Fibroblast of peridontal ligament (primary cell): Measurements from ENCODE around the gene TBX21.

Experiments
- DNase-seq: peaks from one replicate; pipeline ENCODE4 v3.0.0-alpha.2; 2010; ENCODE audit errors: extremely low read depth

TBX21 gene

DNA sequence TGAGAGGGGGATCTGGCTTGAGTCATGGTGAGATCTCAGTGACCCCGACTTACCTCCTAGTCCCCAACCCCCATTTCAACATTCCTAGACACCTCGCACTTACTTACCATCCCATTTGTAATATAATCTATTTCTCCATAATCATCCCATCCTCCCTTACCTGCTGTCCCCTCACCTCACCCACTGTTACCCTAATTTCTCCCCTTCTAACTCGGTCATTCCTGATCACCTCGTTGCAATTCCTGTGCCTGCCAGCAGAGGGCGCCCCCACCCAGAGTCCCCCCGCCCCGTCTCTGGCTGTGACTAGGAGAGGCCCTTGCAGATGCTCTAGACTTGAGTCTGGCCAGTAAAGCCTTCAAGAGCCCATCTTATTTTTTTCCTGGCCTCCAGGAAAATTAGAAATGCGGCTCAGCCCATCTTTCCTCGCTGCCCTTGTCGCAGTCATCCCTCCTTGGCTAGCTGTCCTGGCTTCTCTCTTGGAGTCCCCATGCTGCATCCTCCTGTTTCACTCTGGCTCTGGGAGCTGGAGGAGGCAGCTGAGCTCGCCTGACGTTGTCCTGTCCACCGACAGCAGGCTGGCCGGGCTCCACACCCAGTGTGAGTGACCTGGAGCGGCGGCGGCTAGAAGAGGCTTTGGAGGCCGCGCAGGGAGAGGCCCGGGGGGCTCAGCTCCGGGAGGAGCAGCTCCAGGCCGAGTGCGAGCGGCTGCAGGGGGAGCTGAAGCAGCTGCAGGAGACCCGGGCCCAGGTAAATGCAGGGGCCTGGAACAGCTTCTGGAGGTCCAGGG, 34.1 kb upstream of the TBX21 start:
- peak; percentile 45 for DNase-seq

DNA sequence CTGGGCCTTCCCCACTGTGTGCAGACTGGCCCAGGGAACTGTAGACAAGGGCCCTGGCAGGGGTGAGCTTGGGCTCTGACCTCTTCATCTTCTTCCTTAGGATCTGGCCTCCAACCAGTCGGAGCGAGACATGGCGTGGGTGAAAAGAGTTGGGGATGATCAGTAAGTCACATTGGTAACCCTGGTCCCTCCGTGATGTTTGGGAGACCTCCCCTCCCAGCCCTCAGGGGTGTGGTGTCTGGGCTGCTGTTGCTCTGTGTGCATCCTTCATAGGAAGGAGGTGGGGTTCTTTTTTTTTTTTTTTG, 33.5 kb upstream of the TBX21 start:
- DNase-seq = no peak

GRCh38 chr17:47700471-47701449, 32.3 kb upstream of the TBX21 start:
- no peak for DNase-seq

GRCh38 chr17:47701608-47702007, 31.4 kb upstream of the TBX21 start:
- no peak for DNase-seq

- DNase-seq = no peak
Measured at GRCh38 chr17:47702391-47702995, 30.5 kb upstream of the TBX21 start.

- DNase-seq = no peak
Measured at GRCh38 chr17:47703191-47703591, 29.8 kb upstream of the TBX21 start.

DNA sequence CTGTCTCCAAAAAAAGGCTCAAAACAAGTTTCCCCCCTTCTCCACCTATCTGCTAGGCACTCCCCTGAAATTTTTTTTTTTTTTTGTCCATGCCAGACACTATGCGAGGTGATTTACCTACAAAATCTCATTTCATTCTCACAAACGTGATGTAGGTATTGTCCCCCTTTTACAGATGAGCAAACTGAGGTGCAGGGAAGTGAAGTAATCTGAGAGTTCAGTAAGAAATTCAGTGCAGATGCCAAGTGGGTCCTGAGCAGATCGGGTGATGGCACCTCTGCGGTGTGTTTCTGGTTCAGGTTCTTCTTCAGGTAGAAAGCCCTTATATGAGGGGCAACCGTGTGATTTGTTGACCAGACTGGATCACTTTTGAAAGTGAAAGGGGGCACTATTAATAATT, 29.4 kb upstream of the TBX21 start:
- no peak for DNase-seq

GRCh38 chr17:47704116-47704515, 28.9 kb upstream of the TBX21 start:
- DNase-seq = no peak

DNA sequence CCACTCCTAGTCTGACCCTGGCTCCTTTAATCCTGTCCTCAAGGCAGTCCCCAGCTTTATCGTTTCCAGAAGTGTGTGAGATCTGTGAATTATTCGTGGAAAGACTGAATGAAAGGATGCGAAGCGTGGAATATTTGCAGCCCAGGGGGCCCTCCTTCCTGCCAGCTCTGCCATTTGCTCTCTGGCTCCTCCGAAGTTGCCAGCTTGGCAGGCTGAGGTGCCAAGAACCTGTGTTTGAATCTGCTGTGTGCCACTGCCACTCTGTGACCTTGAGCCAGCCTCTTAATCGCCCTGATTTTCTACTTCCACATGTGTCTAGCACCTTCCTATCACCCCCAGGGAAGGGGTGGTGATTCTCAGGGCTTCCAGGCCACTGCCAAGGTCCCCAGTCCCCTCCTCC, 28.3 kb upstream of the TBX21 start:
- DNase-seq = no peak

- no peak for DNase-seq
Measured at GRCh38 chr17:47705536-47706530, 27.2 kb upstream of the TBX21 start.

DNA sequence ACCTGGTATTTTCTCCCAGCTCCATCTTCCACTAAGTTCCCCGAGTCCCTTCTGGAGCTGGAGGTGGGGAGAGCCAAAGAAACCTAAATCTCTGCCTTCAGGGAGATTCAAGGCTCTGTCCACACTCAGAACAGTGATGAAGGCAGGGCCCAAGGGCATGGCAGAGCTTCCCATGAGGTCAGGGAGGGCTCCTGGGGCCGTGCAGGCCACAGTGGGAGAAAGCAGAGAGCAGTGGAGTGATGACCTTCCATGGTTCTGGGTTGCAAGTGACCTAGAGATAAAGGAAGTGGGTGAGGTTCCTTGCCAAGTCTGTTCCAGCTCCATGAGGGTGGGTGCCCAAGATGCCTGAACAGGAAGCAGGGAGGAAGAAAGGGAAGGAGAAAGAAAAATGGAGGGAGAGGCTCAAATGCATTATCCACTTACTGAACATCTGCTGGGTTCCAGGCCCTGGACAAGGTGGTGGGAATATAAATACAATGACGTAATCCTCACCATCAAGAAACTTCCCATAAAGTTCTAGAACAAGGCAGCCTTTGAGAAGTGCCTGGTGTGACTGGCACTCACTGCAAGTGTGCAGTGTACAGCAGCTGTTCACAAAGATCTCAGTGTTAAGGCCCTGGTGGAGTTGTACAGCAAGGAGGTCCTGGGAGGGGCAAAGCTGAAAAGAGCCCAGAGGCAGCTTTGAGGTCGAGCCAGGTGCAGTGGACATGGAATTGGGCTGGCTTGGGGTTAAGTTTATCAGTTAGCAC, 25.8 kb upstream of the TBX21 start:
- DNase-seq = no peak

GRCh38 chr17:47707884-47708283, 25.2 kb upstream of the TBX21 start:
- DNase-seq = no peak

DNA sequence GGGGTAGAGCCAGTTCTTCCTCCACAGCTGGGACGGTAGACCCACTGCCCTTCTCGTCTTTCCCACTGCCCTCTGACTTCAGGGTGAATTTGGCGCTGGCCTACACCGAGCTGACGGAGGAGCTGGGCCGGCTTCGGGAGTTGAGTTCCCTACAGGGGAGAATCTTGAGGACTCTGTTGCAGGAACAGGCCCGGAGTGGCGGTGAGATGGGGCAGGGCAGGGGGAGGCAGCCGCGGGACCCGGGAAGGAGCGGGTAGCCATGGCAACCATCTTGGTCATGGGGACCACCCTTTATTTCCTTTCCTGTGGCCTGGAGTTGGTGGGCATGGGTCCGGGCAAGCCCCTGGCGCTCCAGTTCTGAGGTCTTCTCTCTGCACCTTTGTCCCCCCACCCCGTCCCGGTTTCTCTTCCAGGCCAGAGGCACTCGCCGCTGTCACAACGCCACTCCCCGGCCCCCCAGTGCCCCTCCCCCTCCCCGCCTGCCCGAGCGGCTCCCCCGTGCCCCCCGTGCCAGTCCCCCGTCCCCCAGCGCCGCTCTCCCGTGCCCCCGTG, 24.6 kb upstream of the TBX21 start:
- no peak for DNase-seq

DNA sequence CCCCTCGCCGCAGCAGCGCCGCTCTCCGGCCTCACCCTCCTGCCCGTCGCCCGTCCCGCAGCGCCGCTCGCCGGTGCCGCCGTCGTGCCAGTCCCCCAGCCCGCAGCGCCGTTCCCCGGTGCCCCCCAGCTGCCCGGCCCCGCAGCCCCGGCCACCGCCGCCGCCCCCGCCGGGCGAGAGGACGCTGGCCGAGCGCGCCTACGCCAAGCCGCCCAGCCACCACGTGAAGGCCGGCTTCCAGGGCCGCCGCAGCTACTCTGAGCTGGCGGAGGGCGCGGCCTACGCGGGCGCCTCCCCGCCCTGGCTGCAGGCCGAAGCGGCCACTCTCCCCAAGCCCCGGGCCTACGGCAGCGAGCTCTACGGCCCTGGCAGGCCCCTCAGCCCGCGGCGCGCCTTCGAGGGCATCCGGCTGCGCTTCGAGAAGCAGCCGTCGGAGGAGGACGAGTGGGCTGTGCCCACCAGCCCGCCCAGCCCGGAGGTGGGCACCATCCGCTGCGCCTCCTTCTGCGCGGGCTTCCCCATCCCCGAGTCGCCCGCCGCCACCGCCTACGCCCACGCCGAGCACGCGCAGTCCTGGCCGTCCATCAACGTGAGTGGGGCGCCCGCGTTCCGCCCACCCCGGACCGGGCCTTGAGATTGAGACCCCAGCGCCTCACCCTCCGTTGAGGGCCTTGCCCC, 24.0 kb upstream of the TBX21 start:
- DNase-seq = no peak

- no peak for DNase-seq
Measured at GRCh38 chr17:47709594-47709993, 23.4 kb upstream of the TBX21 start.

GRCh38 chr17:47711366-47712099, 21.5 kb upstream of the TBX21 start:
- no peak for DNase-seq

DNA sequence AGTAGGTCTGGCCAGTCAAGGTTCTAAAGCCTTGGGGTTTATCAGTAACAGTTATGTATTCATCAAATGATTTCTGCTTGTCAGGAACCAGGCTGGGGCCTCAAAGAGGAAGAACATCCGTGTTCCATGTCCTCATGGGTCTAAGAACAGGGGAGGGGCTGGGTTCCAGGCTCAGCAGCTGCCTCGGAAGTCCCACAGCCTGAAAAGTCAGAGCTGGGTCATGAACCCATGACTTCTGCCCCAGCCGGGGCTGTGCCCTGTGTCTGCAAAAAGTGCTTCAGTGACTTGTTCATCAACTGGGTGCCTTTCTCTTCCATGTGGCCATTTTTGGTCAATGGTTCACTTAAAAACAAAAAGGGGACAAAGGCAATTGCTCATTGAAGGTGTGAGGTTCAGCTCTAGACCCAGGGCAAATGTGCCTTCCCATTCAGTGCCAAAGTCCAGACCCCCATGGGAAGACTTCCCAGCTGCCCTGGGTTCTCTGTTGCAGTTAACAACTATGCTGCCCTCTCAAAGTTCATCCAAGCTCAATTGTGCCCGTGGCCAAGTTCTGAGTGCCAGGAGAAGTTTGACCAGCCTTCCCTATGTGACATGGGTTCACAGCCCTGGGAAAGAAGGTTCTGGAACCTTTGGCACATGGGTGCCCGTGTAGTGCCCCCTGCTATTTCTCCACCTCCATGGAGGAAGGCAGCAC, 20.6 kb upstream of the TBX21 start:
- DNase-seq = no peak

DNA sequence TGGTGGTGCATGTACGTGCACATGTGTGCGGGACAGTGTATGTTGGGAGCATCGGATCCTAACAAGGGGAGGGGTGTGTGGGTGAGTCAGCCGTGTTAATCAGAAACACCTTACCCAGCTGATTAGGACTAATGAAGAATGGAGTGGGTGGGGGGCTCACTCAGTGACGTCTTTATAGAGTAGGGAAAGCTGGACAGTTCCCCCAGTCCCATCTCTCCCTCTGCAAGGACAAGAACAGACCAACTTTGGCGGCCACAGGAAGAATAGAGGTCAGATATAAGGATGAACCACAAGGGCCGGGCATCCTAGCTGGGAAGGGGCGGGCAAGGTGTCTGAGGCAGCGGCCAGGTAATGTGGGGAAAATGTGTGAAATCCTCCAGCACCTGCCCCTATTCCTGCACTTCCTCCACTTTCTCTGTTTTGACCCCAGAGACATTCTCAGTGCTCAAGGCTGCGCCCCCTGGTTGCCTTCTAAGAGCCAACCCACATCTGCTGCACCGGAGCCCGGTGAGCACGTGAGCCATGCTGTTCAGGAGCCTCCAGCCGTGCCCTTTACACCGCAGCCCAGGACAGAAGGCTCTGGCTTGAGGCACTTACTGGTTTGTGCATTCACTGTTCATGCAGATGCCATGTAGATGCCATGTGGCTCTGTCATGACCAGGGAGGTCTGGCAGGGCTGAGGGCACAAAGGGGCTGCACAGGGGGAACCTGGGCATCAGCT, 18.9 kb upstream of the TBX21 start:
- DNase-seq = no peak
